GM18508 (cell line): ENCODE results near the gene METTL23.

Experiments used
- ATAC-seq: cut with Tn5 transposase; IDR thresholded peaks from one replicate; pipeline ENCODE4 v1.9.1; 2021; ENCODE audit warnings: moderate number of reproducible peaks; ENCODE audit not compliant: insufficient read depth, unreplicated experiment

The METTL23 gene

GRCh38 chr17:76752006-76752405, 25.4 kb downstream of the METTL23 start:
- no peak for ATAC-seq

- no peak for ATAC-seq
Observed at GRCh38 chr17:76753061-76753961, 26.7 kb downstream of the METTL23 start.

GRCh38 chr17:76755285-76755684, 28.6 kb downstream of the METTL23 start:
- no peak for ATAC-seq

GRCh38 chr17:76757256-76757655, 30.6 kb downstream of the METTL23 start:
- no peak for ATAC-seq

GRCh38 chr17:76758570-76758969, 31.9 kb downstream of the METTL23 start:
- no peak for ATAC-seq

- no peak for ATAC-seq
Observed at GRCh38 chr17:76772842-76773525, 46.3 kb downstream of the METTL23 start.

- ATAC-seq, result no peak
Observed at GRCh38 chr17:76775021-76775600, 48.5 kb downstream of the METTL23 start.

GRCh38 chr17:76781056-76781982, 54.7 kb downstream of the METTL23 start:
- no peak for ATAC-seq

- no peak for ATAC-seq
Observed at GRCh38 chr17:76783146-76783545, 56.5 kb downstream of the METTL23 start.
